GM10248 (cell line): ENCODE data around the gene RAPGEF3.

ENCODE experiments used
- CTCF ChIA-PET: fragments of 300-600 bp; sonication (Branson Sonifier 250); formaldehyde crosslinking; extraction: SDS; loops from one replicate; lab custom pipeline; 2021; ENCODE audit warnings: antibody characterized with exemption; lab: Yijun Ruan, JAX
- POLR2A ChIA-PET: fragments of 350-650 bp; sonication (Branson Sonifier 250); formaldehyde crosslinking; extraction: SDS; loops from one replicate; lab custom pipeline; 2020; ENCODE audit warnings: antibody characterized with exemption; lab: Yijun Ruan, JAX
- DNase-seq: peaks from one replicate; pipeline ENCODE4 v3.0.0; 2012; ENCODE audit errors: extremely low spot score
- CTCF ChIP-seq: IDR thresholded peaks from 2 replicates; pipeline ENCODE4 v1.5.1; 2012; ENCODE audit warnings: mild to moderate bottlenecking, low read depth; ENCODE audit errors: extremely low read depth, missing control alignments, control extremely low read depth

RAPGEF3 gene

GRCh38 chr12:47739979-47740378, 18.7 kb downstream of the RAPGEF3 start:
- no peak for TF ChIP-seq CTCF
- CTCF ChIA-PET = interaction anchor here (1.1 to 46.2 kb wide), 12 partner anchors 13 to 210 kb away, joined by 4 to 1524 read pairs (median 24); partner anchors contain the start of genes ENDOU, HDAC7, RAPGEF3 and SLC48A1
- peak; percentile 76 for DNase-seq
- POLR2A ChIA-PET = interaction anchor here (1.5 kb wide), 1 partner anchor 22 kb away, joined by 4 read pairs; no protein-coding TSS in a partner anchor

DNA sequence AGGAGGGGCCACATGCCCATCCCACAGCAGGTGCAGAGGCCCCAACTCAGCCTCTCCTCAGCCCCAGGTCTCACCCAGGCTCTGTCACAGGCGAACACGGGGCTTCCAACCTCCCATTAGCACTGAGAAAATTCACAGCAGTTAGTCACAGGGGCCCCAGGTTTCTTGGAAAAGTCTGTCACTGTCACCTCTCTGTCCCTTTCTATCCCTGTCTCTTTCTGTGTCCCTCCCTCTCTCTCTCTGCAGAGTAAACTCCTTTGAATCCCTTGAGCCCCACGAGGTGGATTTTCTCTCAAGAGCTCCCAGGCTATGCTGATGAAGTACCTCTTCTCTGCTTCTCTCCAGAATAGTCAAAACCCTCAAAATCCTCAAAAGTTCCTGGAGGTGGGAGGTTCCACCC, 19.4 kb downstream of the RAPGEF3 start:
- ChIA-PET POLR2A (no interaction called here), CTCF (interaction anchor here (1.1 to 46.2 kb wide), 7 partner anchors 12 to 146 kb away, joined by 4 to 1524 read pairs (median 225); partner anchors contain the start of genes ENDOU, RAPGEF3 and SLC48A1)
- DNase-seq = no peak
- TF ChIP-seq CTCF = no peak

- CTCF ChIA-PET = interaction anchor here (7.3 to 46.2 kb wide), 4 partner anchors 19 to 97 kb away, joined by 117 to 1524 read pairs (median 339); partner anchors contain the start of genes RAPGEF3 and SLC48A1
- peak; percentile 16 for DNase-seq
- POLR2A ChIA-PET = no interaction called here
- no peak for TF ChIP-seq CTCF
These were observed 20.6 kb downstream of the RAPGEF3 start for GRCh38 chr12:47737936-47738594.

DNA sequence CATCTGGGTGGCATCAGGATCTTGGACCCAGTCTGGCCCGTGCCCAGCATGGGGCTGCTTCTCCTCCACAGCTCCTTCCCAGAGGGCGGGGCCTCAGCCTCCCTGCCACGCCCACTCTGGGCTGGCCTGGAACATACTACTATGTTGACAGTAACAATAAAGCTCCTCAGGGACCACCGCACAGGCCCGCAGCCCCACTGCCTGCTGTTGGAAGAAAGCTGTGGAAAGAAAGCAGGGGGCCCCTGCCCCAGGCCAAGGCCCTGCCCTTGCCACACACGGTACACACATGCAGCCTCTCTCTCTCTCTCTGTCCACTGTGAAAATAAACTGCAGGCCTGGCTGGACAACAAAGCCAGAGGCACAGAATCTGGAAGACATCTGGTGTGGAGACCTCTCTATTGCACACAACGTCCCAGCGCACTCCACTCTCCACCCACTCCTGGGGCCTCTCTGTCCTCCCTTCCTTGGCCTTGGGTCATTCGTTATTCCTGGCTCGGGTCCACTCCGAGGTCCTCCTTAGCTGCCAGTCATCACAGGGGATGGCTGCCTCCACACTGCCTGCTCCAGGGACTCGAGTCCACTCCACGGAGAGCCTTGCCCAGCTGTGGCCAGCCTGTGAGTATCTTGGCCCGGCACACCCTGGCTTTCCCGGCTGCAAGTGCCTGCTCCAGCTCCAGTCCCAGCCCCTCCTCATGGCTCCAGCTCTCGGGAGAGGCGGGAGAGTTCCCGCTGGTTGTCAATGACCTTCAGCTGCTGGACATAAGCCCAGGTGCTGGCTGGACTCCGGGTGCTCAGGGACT, 21.6 kb downstream of the RAPGEF3 start:
- DNase-seq = no peak
- no peak for TF ChIP-seq CTCF
- ChIA-PET POLR2A (no interaction called here), CTCF (interaction anchor here (0.8 to 46.2 kb wide), 4 partner anchors 12 to 45 kb away, joined by 3 to 1524 read pairs (median 233); partner anchors contain the start of genes ENDOU, RAPGEF3 and SLC48A1)

DNA sequence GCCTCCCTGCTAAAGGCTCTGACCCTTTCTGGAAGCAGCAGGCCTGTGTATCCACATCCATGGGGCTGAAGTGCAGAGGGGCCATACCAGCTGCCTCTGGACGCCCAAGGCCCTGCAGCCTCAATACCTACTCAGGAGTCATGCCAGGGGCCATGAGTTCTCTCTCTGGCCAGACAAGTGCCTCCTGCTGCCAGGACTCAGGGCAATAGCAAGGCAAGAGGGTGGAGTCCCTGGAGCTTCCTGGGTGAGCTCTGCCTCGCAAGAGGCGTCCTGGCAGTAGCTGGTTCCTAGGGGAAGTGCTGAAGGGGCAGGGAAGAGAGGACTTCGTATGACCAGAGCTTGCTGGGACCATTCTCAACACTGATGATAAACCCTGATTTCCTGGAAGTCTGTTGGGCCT, 22.5 kb downstream of the RAPGEF3 start:
- DNase-seq = no peak
- ChIA-PET POLR2A (no interaction called here), CTCF (interaction anchor here (0.8 to 46.2 kb wide), 4 partner anchors 11 to 46 kb away, joined by 3 to 1524 read pairs (median 233); partner anchors contain the start of genes ENDOU, RAPGEF3 and SLC48A1)
- no peak for TF ChIP-seq CTCF

- DNase-seq = peak; percentile 19
- POLR2A ChIA-PET = no interaction called here
- TF ChIP-seq CTCF = no peak
- CTCF ChIA-PET = interaction anchor here (2.8 to 46.2 kb wide), 3 partner anchors 19 to 47 kb away, joined by 18 to 1524 read pairs (median 448); partner anchors contain the start of genes RAPGEF3 and SLC48A1
These were observed 23.0 kb downstream of the RAPGEF3 start for GRCh38 chr12:47735649-47736048.
